ENCODE results near the gene FADS3.

DNA sequence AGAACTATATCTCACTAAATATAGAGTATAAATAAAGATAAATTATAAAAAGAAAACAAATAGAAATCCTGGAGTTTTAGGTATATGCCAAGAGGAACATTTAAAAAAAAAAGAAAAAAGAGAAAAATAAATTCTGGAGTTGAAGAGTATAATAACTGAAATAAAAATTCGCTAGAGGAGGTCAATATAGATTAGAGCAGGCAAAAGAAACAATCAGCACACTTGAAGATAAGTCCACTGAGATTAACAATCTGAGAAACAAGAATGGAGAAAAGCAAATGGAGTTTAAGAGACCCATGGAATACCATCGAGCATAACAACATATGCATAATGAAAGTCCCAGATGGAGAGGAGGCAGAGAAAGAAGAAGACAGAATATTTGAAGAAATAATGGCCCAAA lies 44.5 kb upstream of the FADS3 start:
- TF ChIP-seq, protein P1, sequence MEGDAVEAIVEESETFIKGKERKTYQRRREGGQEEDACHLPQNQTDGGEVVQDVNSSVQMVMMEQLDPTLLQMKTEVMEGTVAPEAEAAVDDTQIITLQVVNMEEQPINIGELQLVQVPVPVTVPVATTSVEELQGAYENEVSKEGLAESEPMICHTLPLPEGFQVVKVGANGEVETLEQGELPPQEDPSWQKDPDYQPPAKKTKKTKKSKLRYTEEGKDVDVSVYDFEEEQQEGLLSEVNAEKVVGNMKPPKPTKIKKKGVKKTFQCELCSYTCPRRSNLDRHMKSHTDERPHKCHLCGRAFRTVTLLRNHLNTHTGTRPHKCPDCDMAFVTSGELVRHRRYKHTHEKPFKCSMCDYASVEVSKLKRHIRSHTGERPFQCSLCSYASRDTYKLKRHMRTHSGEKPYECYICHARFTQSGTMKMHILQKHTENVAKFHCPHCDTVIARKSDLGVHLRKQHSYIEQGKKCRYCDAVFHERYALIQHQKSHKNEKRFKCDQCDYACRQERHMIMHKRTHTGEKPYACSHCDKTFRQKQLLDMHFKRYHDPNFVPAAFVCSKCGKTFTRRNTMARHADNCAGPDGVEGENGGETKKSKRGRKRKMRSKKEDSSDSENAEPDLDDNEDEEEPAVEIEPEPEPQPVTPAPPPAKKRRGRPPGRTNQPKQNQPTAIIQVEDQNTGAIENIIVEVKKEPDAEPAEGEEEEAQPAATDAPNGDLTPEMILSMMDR (conservative IDR thresholded peaks at IDR 0.05; ENCODE audit: low read depth, low read length) = no peak
- TF ChIP-seq EZH2 (IDR thresholded peaks at IDR 0.05; ENCODE audit: low read length, unreplicated experiment) = no peak
- no peak for TF ChIP-seq EZH2phosphoT487 (IDR thresholded peaks at IDR 0.05; ENCODE audit: borderline replicate concordance, low read length)
